SJCRH30 (cell line): ENCODE measurements around the gene YWHAQ. TPM values are rescaled to one million over a fixed set of nuclear protein-coding genes. Genes with fewer than 3 reads are reported as not detected.
"Not testable (repeated sequence)": the region's sequence is repeated elsewhere in the genome, so short reads cannot be mapped to it uniquely, and the experiment has no call there.

ENCODE experiments used
- DNase-seq, 2 experiments: peaks; one replicate each; pipeline ENCODE4 v3.0.0-alpha.2; 2015 to 2020
- H3K27ac ChIP-seq: fragments of 250-450 bp; sonication (Bioruptor Pico); 2 replicates; pipeline ENCODE4 v1.5.1; 2020; ENCODE audit warnings: mild to moderate bottlenecking, moderate library complexity
- H3K27me3 ChIP-seq: fragments of 250-450 bp; sonication (Bioruptor Pico); 2 replicates; pipeline ENCODE4 v1.5.1; 2020; ENCODE audit warnings: mild to moderate bottlenecking, moderate library complexity
- H3K36me3 ChIP-seq: fragments of 250-450 bp; sonication (Bioruptor Pico); 2 replicates; pipeline ENCODE4 v1.5.1; 2020; ENCODE audit warnings: mild to moderate bottlenecking, moderate library complexity
- H3K4me1 ChIP-seq: fragments of 250-450 bp; sonication (Bioruptor Pico); 2 replicates; pipeline ENCODE4 v1.5.1; 2020; ENCODE audit warnings: mild to moderate bottlenecking, moderate library complexity
- H3K4me3 ChIP-seq: fragments of 250-450 bp; sonication (Bioruptor Pico); 2 replicates; pipeline ENCODE4 v1.5.1; 2020; ENCODE audit warnings: mild to moderate bottlenecking, moderate library complexity
- H3K9me3 ChIP-seq: fragments of 250-450 bp; sonication (Bioruptor Pico); replicated peaks from 2 replicates; pipeline ENCODE4 v1.5.1; 2020; ENCODE audit warnings: mild to moderate bottlenecking, moderate library complexity
- total RNA-seq: library from RNA; depleted of rRNA; stranded (reverse); fragments of >200 nt; shearing (Covaris generic); gene quantifications from 2 replicates; pipeline ENCODE4 v1.2.3, GENCODE V29; 2014

The YWHAQ gene
- total RNA-seq, 1 experiment from 2014 or later: 516 TPM

- H3K36me3 ChIP-seq: peaks cover 40% of the 10 kb centered on the region
- H3K9me3 ChIP-seq: no peaks in the 10 kb centered on the region; the same call in 1 of the 2 replicates
- DNase-seq: peak; percentile 79 to 83
- H3K27me3 ChIP-seq: no peaks in the 10 kb centered on the region
- peak overlapping the region; percentile 77 for H3K4me3 ChIP-seq
- peak overlapping the region; percentile 86 for H3K27ac ChIP-seq
- H3K4me1 ChIP-seq: peaks cover 16% of the 10 kb centered on the region; the same call in 1 of the 2 replicates
These were observed 571 bp downstream of the YWHAQ start for GRCh38 chr2:9630117-9630735.

GRCh38 chr2:9629222-9630116 lies 1.3 kb downstream of the YWHAQ start:
- peak in 1 of 2 experiments; percentile 20 for DNase-seq
- Histone ChIP-seq H3K9me3 (no peaks in the 10 kb centered on the region; the same call in 1 of the 2 replicates), H3K4me1 (peaks cover 16% of the 10 kb centered on the region; the same call in 1 of the 2 replicates), H3K27me3 (no peaks in the 10 kb centered on the region), H3K4me3 (peak overlapping the region; percentile 77), H3K27ac (peak overlapping the region; percentile 86), H3K36me3 (peaks cover 41% of the 10 kb centered on the region)

GRCh38 chr2:9627310-9627709 lies 3.5 kb downstream of the YWHAQ start:
- H3K4me3 ChIP-seq: no peak overlapping the region
- H3K4me1 ChIP-seq: peaks cover 9% of the 10 kb centered on the region; the same call in 1 of the 2 replicates
- H3K36me3 ChIP-seq: peaks cover 59% of the 10 kb centered on the region
- no peaks in the 10 kb centered on the region; the same call in 1 of the 2 replicates for H3K9me3 ChIP-seq
- no peaks in the 10 kb centered on the region for H3K27me3 ChIP-seq
- H3K27ac ChIP-seq: no peak overlapping the region
- no peak for DNase-seq

- H3K9me3 ChIP-seq: peaks cover 2% of the 10 kb centered on the region; the same call in 1 of the 2 replicates
- no peak for DNase-seq
- H3K4me3 ChIP-seq: no peak overlapping the region
- H3K27me3 ChIP-seq: no peaks in the 10 kb centered on the region
- no peak overlapping the region for H3K27ac ChIP-seq
- H3K36me3 ChIP-seq: peaks cover 59% of the 10 kb centered on the region
- no peaks in the 10 kb centered on the region for H3K4me1 ChIP-seq
These were observed 7.6 kb downstream of the YWHAQ start for GRCh38 chr2:9623151-9623550.

GRCh38 chr2:9621655-9622054 lies 9.1 kb downstream of the YWHAQ start:
- not testable (repeated sequence) for H3K27me3 ChIP-seq, H3K4me3 ChIP-seq, H3K27ac ChIP-seq, DNase-seq, H3K9me3 ChIP-seq, H3K4me1 ChIP-seq
- peaks cover 60% of the 10 kb centered on the region for H3K36me3 ChIP-seq

- no peak overlapping the region for H3K4me3 ChIP-seq
- DNase-seq: no peak
- H3K27ac ChIP-seq: no peak overlapping the region
- peaks cover 9% of the 10 kb centered on the region; the same call in 1 of the 2 replicates for H3K4me1 ChIP-seq
- 0 out of 2 replicates have a peak, but pooled peaks cover 2% of the 10 kb centered on the region for H3K9me3 ChIP-seq
- no peaks in the 10 kb centered on the region for H3K27me3 ChIP-seq
- peaks cover 45% of the 10 kb centered on the region for H3K36me3 ChIP-seq
These were observed 12.4 kb downstream of the YWHAQ start for GRCh38 chr2:9618410-9618809.

GRCh38 chr2:9617749-9618148 lies 13.0 kb downstream of the YWHAQ start:
- Histone ChIP-seq H3K27me3 (no peaks in the 10 kb centered on the region), H3K4me3 (no peak overlapping the region), H3K36me3 (peaks cover 43% of the 10 kb centered on the region), H3K4me1 (peaks cover 14% of the 10 kb centered on the region), H3K9me3 (0 out of 2 replicates have a peak, but pooled peaks cover 2% of the 10 kb centered on the region), H3K27ac (no peak overlapping the region)
- DNase-seq: no peak

- Histone ChIP-seq H3K36me3 (peaks cover 43% of the 10 kb centered on the region), H3K4me3 (no peak overlapping the region), H3K9me3 (0 out of 2 replicates have a peak, but pooled peaks cover 2% of the 10 kb centered on the region), H3K27ac (no peak overlapping the region), H3K27me3 (no peaks in the 10 kb centered on the region), H3K4me1 (peaks cover 14% of the 10 kb centered on the region)
- DNase-seq: no peak
These were observed 13.5 kb downstream of the YWHAQ start for GRCh38 chr2:9617296-9617695.

- H3K4me3 ChIP-seq: no peak overlapping the region
- DNase-seq: no peak
- peaks cover 14% of the 10 kb centered on the region for H3K4me1 ChIP-seq
- H3K9me3 ChIP-seq: no peaks in the 10 kb centered on the region
- no peaks in the 10 kb centered on the region for H3K27me3 ChIP-seq
- H3K27ac ChIP-seq: no peak overlapping the region
- peaks cover 35% of the 10 kb centered on the region for H3K36me3 ChIP-seq
These were observed 16.2 kb downstream of the YWHAQ start for GRCh38 chr2:9614562-9614961.

GRCh38 chr2:9613291-9613690 lies 17.5 kb downstream of the YWHAQ start:
- Histone ChIP-seq H3K9me3 (no peaks in the 10 kb centered on the region), H3K36me3 (peaks cover 38% of the 10 kb centered on the region), H3K4me3 (no peak overlapping the region), H3K4me1 (peaks cover 14% of the 10 kb centered on the region), H3K27me3 (no peaks in the 10 kb centered on the region), H3K27ac (no peak overlapping the region)
- DNase-seq: peak in 1 of 2 experiments; percentile 65

- not testable (repeated sequence) for H3K4me3 ChIP-seq, H3K27ac ChIP-seq, H3K27me3 ChIP-seq, DNase-seq, H3K9me3 ChIP-seq
- Histone ChIP-seq H3K36me3 (peaks cover 22% of the 10 kb centered on the region), H3K4me1 (peaks cover 14% of the 10 kb centered on the region)
These were observed 19.3 kb downstream of the YWHAQ start for GRCh38 chr2:9611549-9611912.

- H3K4me3 ChIP-seq: no peak overlapping the region
- peaks cover 21% of the 10 kb centered on the region for H3K36me3 ChIP-seq
- H3K27ac ChIP-seq: no peak overlapping the region
- no peaks in the 10 kb centered on the region for H3K27me3 ChIP-seq
- DNase-seq: no peak
- H3K4me1 ChIP-seq: peaks cover 14% of the 10 kb centered on the region
- no peaks in the 10 kb centered on the region for H3K9me3 ChIP-seq
These were observed 19.8 kb downstream of the YWHAQ start for GRCh38 chr2:9610781-9611548.

GRCh38 chr2:9608491-9608890 lies 22.3 kb downstream of the YWHAQ start:
- H3K9me3 ChIP-seq, DNase-seq, H3K27me3 ChIP-seq, H3K27ac ChIP-seq, H3K4me1 ChIP-seq, H3K4me3 ChIP-seq: not testable (repeated sequence)
- H3K36me3 ChIP-seq: peaks cover 24% of the 10 kb centered on the region

GRCh38 chr2:9602412-9602811 lies 28.4 kb downstream of the YWHAQ start:
- Histone ChIP-seq H3K4me1 (no peaks in the 10 kb centered on the region), H3K9me3 (peaks cover 16% of the 10 kb centered on the region), H3K27me3 (no peaks in the 10 kb centered on the region), H3K27ac (no peak overlapping the region), H3K4me3 (no peak overlapping the region), H3K36me3 (peaks cover 47% of the 10 kb centered on the region)
- DNase-seq: no peak
